Measurements from ENCODE around the gene CORIN.

The CORIN gene

DNA sequence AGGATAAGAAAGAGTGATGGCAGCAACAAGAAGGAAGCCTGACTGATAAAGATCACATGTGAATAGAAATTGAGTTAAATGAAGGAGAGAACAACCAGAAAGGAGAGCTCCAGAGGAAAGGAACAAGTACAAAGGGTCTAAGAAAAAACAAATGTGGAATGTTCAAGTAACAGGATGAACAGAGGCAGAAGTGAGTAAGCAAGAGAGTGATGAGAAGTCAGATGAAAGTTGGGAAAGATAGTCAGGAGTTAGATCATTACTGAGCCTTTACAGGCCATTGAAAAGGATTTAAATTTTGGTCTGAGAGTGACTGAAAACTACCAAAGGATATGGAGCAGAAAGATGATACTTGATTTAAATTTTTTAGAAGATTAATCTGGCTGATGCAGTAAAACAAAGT lies 38.4 kb upstream of the CORIN start:
- no peak overlapping the region for H3K4me2 ChIP-seq (ENCODE audit: low read length, poor library complexity, severe bottlenecking)
- H3K14ac ChIP-seq (ENCODE audit: low read length in 2 of 2): no peak overlapping the region
- peaks cover 3 to 69% of the 10 kb centered on the region in 2 experiments for H3K36me3 ChIP-seq (ENCODE audit: control insufficient read depth in 1 of 2, insufficient read depth in 2 of 2, low read depth in 1 of 2, low read length in 2 of 2)
- H4K91ac ChIP-seq (ENCODE audit: low read length): no peak overlapping the region
- no peak overlapping the region for H2BK12ac ChIP-seq (ENCODE audit: low read length in 2 of 2)
- no peak overlapping the region for H3K27ac ChIP-seq (ENCODE audit: low read length, poor library complexity, severe bottlenecking)
- no peak overlapping the region for H2BK5ac ChIP-seq (ENCODE audit: low read depth, low read length, poor library complexity, severe bottlenecking)
- H3K27me3 ChIP-seq (ENCODE audit: control insufficient read depth in 1 of 2, insufficient read depth in 1 of 2, low read length in 2 of 2): no peaks in the 10 kb centered on the region
- no peak overlapping the region for H4K8ac ChIP-seq (ENCODE audit: low read length)
- H3K4ac ChIP-seq (ENCODE audit: low read depth in 1 of 2, low read length in 2 of 2): no peak overlapping the region
- no peak overlapping the region for H2BK120ac ChIP-seq (ENCODE audit: low read depth, low read length)
- peaks cover 4% of the 10 kb centered on the region for H3K79me1 ChIP-seq (replicated peaks; ENCODE audit: low read length, poor library complexity, severe bottlenecking)
- no peak overlapping the region for H3K9ac ChIP-seq (ENCODE audit: low read length)
- DNase-seq: no peak
- no peak overlapping the region for H3K4me3 ChIP-seq (ENCODE audit: insufficient read depth in 1 of 2, low read depth in 1 of 2, low read length in 2 of 2)
- H2AK5ac ChIP-seq (ENCODE audit: low read length, severe bottlenecking): no peak overlapping the region
- no peak overlapping the region for H3K23ac ChIP-seq (ENCODE audit: low read length in 2 of 2)
- no peak overlapping the region for H2AFZ ChIP-seq (ENCODE audit: low read depth, low read length)
- H2BK15ac ChIP-seq (ENCODE audit: low read depth, poor library complexity, severe bottlenecking): no peak overlapping the region
- H3K18ac ChIP-seq (ENCODE audit: low read depth in 1 of 2, low read length in 2 of 2): no peak overlapping the region
- H3K4me1 ChIP-seq (ENCODE audit: control insufficient read depth, insufficient read depth, low read depth, low read length): no peaks in the 10 kb centered on the region
- peaks cover 25% of the 10 kb centered on the region for H3K9me3 ChIP-seq (ENCODE audit: control insufficient read depth, low read length)

DNA sequence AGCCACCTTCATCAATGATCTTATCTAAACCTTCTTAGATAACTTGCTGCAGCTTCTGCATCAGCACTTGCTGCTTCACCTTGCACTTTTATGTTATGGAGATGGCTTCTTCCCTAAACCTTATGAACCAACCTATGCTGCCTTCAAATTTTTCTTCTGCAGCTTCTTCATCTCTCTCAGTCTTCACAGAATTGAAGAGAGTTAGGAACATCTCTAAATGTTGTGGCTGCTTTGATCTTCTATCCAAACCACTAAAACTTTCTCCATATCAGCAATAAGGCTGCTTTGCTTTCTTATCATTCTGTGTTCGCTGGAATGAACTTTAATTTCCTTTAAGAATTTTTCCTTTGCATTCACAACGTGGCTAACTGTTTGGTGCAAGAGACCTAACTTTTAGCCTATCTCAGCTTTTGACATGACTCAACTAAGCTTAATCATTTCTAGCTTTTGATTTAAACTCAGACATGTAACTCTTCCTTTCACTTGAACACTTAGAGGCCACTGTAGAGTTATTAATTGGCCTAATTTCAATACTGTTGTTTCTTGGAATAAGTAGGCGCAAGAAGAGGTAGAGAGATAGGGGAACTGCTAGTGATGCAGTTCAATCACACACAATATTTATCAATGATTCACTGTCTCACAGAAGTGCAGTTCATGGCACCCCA lies 36.1 kb upstream of the CORIN start:
- H3K4me1 ChIP-seq (ENCODE audit: control insufficient read depth, insufficient read depth, low read depth, low read length): no peaks in the 10 kb centered on the region
- no peak for DNase-seq
- H3K4ac ChIP-seq (ENCODE audit: low read depth in 1 of 2, low read length in 2 of 2): no peak overlapping the region
- H3K18ac ChIP-seq (ENCODE audit: low read depth in 1 of 2, low read length in 2 of 2): no peak overlapping the region
- no peak overlapping the region for H2BK5ac ChIP-seq (ENCODE audit: low read depth, low read length, poor library complexity, severe bottlenecking)
- no peak overlapping the region for H4K8ac ChIP-seq (ENCODE audit: low read length)
- H3K27ac ChIP-seq (ENCODE audit: low read length, poor library complexity, severe bottlenecking): no peak overlapping the region
- H3K14ac ChIP-seq (ENCODE audit: low read length in 2 of 2): no peak overlapping the region
- peaks cover 3 to 66% of the 10 kb centered on the region in 2 experiments for H3K36me3 ChIP-seq (ENCODE audit: control insufficient read depth in 1 of 2, insufficient read depth in 2 of 2, low read depth in 1 of 2, low read length in 2 of 2)
- no peak overlapping the region for H3K23ac ChIP-seq (ENCODE audit: low read length in 2 of 2)
- no peak overlapping the region for H2AFZ ChIP-seq (ENCODE audit: low read depth, low read length)
- no peak overlapping the region for H2AK5ac ChIP-seq (ENCODE audit: low read length, severe bottlenecking)
- no peak overlapping the region for H3K9ac ChIP-seq (ENCODE audit: low read length)
- no peak overlapping the region for H2BK15ac ChIP-seq (ENCODE audit: low read depth, poor library complexity, severe bottlenecking)
- peaks cover 2% of the 10 kb centered on the region for H3K79me1 ChIP-seq (replicated peaks; ENCODE audit: low read length, poor library complexity, severe bottlenecking)
- no peak overlapping the region for H2BK120ac ChIP-seq (ENCODE audit: low read depth, low read length)
- peaks cover 25% of the 10 kb centered on the region for H3K9me3 ChIP-seq (ENCODE audit: control insufficient read depth, low read length)
- over 99% methylated on average over 2 of the region's 3 CpGs for WGBS
- H2BK12ac ChIP-seq (ENCODE audit: low read length in 2 of 2): no peak overlapping the region
- no peak overlapping the region for H3K4me2 ChIP-seq (ENCODE audit: low read length, poor library complexity, severe bottlenecking)
- H3K4me3 ChIP-seq (ENCODE audit: insufficient read depth in 1 of 2, low read depth in 1 of 2, low read length in 2 of 2): no peak overlapping the region
- no peaks in the 10 kb centered on the region for H3K27me3 ChIP-seq (ENCODE audit: control insufficient read depth in 1 of 2, insufficient read depth in 1 of 2, low read length in 2 of 2)
- H4K91ac ChIP-seq (ENCODE audit: low read length): no peak overlapping the region

DNA sequence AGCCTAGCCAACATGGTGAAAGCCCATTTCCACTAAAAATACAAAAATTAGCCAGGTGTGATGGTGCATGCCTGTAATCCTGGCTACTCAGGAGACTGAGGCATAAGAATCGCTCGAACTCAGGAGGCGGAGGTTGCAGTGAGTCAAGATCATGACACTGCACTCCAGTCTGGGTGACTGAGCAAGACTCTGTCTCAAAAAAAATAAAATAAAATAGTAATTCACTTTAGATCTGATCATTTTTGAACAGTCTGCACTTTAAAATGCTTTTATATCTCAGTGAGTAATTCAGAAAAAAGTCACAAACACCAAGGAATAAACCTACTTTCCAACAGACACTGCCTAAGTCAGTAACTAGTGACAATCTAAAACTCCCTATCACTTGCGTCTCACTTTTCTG lies 25.6 kb upstream of the CORIN start:
- no peak for DNase-seq
- Histone ChIP-seq H3K9ac (ENCODE audit: low read length) (no peak overlapping the region), H3K79me1 (replicated peaks; ENCODE audit: low read length, poor library complexity, severe bottlenecking) (peaks cover 6% of the 10 kb centered on the region), H3K4ac (ENCODE audit: low read depth in 1 of 2, low read length in 2 of 2) (no peak overlapping the region), H3K27me3 (ENCODE audit: control insufficient read depth in 1 of 2, insufficient read depth in 1 of 2, low read length in 2 of 2) (no peaks in the 10 kb centered on the region), H3K14ac (ENCODE audit: low read length in 2 of 2) (no peak overlapping the region), H4K91ac (ENCODE audit: low read length) (no peak overlapping the region), H3K4me3 (ENCODE audit: insufficient read depth in 1 of 2, low read depth in 1 of 2, low read length in 2 of 2) (no peak overlapping the region), H2BK15ac (ENCODE audit: low read depth, poor library complexity, severe bottlenecking) (no peak overlapping the region), H2BK12ac (ENCODE audit: low read length in 2 of 2) (no peak overlapping the region), H3K9me3 (ENCODE audit: control insufficient read depth, low read length) (no peaks in the 10 kb centered on the region), H2BK5ac (ENCODE audit: low read depth, low read length, poor library complexity, severe bottlenecking) (no peak overlapping the region), H3K23ac (ENCODE audit: low read length in 2 of 2) (no peak overlapping the region), H3K36me3 (ENCODE audit: control insufficient read depth in 1 of 2, insufficient read depth in 2 of 2, low read depth in 1 of 2, low read length in 2 of 2) (peaks cover 0 to 23% of the 10 kb centered on the region in 2 experiments), H4K8ac (ENCODE audit: low read length) (no peak overlapping the region), H2AFZ (ENCODE audit: low read depth, low read length) (no peak overlapping the region), H3K4me2 (ENCODE audit: low read length, poor library complexity, severe bottlenecking) (no peak overlapping the region), H3K18ac (ENCODE audit: low read depth in 1 of 2, low read length in 2 of 2) (no peak overlapping the region), H3K27ac (ENCODE audit: low read length, poor library complexity, severe bottlenecking) (peak overlapping the region; percentile 49), H3K4me1 (ENCODE audit: control insufficient read depth, insufficient read depth, low read depth, low read length) (peaks cover 2% of the 10 kb centered on the region), H2AK5ac (ENCODE audit: low read length, severe bottlenecking) (no peak overlapping the region), H2BK120ac (ENCODE audit: low read depth, low read length) (no peak overlapping the region)
- WGBS: 84% methylated on average over 4 of the region's 4 CpGs

DNA sequence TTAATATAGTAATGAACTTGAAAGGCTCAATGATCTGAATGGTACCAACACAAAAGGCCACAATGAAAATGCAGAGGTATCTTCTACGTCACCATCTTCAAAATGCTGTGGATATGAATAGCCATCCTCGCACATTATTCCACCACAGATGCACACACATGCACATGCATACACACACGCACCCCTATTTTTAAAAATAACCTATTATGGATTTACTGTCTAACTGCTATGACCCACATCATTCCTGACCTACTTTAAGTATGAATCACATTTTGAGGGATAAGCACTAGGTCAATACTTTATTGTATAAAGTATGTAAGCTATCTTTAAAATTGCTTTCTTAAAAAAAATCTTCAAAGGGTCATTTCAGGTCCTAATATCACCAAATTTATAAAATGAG lies 24.4 kb upstream of the CORIN start:
- H3K27ac ChIP-seq (ENCODE audit: low read length, poor library complexity, severe bottlenecking): peak overlapping the region; percentile 57
- H3K9me3 ChIP-seq (ENCODE audit: control insufficient read depth, low read length): no peaks in the 10 kb centered on the region
- no peak overlapping the region for H2BK120ac ChIP-seq (ENCODE audit: low read depth, low read length)
- H3K18ac ChIP-seq (ENCODE audit: low read depth in 1 of 2, low read length in 2 of 2): no peak overlapping the region
- DNase-seq: no peak
- no peak overlapping the region for H4K91ac ChIP-seq (ENCODE audit: low read length)
- no peak overlapping the region for H2BK5ac ChIP-seq (ENCODE audit: low read depth, low read length, poor library complexity, severe bottlenecking)
- H3K23ac ChIP-seq (ENCODE audit: low read length in 2 of 2): no peak overlapping the region
- no peaks in the 10 kb centered on the region for H3K27me3 ChIP-seq (ENCODE audit: control insufficient read depth in 1 of 2, insufficient read depth in 1 of 2, low read length in 2 of 2)
- no peak overlapping the region for H2BK15ac ChIP-seq (ENCODE audit: low read depth, poor library complexity, severe bottlenecking)
- no peak overlapping the region for H3K9ac ChIP-seq (ENCODE audit: low read length)
- no peak overlapping the region for H3K4me2 ChIP-seq (ENCODE audit: low read length, poor library complexity, severe bottlenecking)
- no peak overlapping the region for H3K14ac ChIP-seq (ENCODE audit: low read length in 2 of 2)
- H2AK5ac ChIP-seq (ENCODE audit: low read length, severe bottlenecking): no peak overlapping the region
- no peak overlapping the region for H3K4me3 ChIP-seq (ENCODE audit: insufficient read depth in 1 of 2, low read depth in 1 of 2, low read length in 2 of 2)
- H2AFZ ChIP-seq (ENCODE audit: low read depth, low read length): no peak overlapping the region
- H2BK12ac ChIP-seq (ENCODE audit: low read length in 2 of 2): no peak overlapping the region
- H3K4ac ChIP-seq (ENCODE audit: low read depth in 1 of 2, low read length in 2 of 2): no peak overlapping the region
- 86% methylated on average over 2 of the region's 3 CpGs for WGBS
- peaks cover 0 to 20% of the 10 kb centered on the region in 2 experiments for H3K36me3 ChIP-seq (ENCODE audit: control insufficient read depth in 1 of 2, insufficient read depth in 2 of 2, low read depth in 1 of 2, low read length in 2 of 2)
- peaks cover 2% of the 10 kb centered on the region for H3K4me1 ChIP-seq (ENCODE audit: control insufficient read depth, insufficient read depth, low read depth, low read length)
- H3K79me1 ChIP-seq (replicated peaks; ENCODE audit: low read length, poor library complexity, severe bottlenecking): peaks cover 6% of the 10 kb centered on the region
- H4K8ac ChIP-seq (ENCODE audit: low read length): no peak overlapping the region
